HG03139 (cell line): Measurements from ENCODE around the gene MESD.

Experiments used
- ATAC-seq: cut with Tn5 transposase; IDR thresholded peaks from one replicate; pipeline ENCODE4 v1.9.1; 2021; ENCODE audit not compliant: unreplicated experiment

The MESD gene

DNA sequence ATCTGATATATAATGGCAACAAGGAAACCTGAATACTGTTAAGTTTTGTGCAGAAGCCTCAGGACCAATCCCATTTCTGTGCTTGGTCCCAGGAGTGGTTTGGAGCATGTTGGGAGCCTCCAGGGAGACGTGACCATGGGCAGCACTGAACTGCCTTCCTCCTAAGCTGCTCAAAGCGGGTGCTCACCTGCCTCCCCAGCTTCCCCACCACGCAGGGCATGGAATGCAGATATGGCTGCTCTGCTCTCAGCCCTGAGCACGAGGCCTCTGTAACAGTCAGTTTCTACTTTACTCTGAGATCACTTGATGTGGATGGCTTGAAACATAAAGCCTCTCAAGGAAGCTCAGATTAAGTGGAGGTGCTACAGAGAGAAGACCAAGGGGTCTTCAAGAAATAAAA lies 49.3 kb downstream of the MESD start:
- ATAC-seq: no peak

DNA sequence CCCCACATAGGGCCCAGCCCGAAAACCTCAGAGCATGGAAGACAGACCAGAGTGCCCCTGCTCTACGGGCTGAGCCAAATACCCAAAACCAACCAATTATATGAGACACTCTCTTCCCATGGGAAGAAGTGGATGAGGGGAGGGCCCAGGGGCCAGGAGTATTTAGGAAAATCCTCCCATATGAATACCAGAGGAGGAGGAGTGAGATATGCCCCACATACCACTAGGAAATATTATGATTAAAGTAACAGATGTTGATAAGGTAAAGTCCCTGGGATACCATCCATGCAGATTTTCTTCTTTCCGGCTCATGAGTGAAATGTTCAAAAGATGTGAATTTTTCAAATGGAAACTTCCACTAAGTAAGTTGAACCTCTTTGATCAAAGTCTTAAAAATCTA lies 50.4 kb downstream of the MESD start:
- ATAC-seq: no peak

DNA sequence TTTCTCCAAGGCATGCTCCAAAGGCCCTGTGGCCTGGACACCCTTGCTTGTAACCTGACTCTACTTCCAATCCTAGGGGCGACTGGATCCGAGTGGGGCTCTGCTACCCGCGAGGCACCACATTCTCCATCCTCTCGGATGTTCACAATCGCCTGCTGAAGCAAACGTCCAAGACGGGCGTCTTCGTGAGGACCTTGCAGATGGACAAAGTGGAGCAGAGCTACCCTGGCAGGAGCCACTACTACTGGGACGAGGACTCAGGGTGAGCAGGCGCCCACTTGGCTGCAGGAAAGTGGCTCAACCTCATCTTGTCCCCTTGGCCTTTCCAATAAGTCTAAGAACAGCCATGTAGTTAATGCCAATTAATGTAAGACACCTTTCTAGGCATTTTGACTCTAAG lies 51.9 kb downstream of the MESD start:
- no peak for ATAC-seq

DNA sequence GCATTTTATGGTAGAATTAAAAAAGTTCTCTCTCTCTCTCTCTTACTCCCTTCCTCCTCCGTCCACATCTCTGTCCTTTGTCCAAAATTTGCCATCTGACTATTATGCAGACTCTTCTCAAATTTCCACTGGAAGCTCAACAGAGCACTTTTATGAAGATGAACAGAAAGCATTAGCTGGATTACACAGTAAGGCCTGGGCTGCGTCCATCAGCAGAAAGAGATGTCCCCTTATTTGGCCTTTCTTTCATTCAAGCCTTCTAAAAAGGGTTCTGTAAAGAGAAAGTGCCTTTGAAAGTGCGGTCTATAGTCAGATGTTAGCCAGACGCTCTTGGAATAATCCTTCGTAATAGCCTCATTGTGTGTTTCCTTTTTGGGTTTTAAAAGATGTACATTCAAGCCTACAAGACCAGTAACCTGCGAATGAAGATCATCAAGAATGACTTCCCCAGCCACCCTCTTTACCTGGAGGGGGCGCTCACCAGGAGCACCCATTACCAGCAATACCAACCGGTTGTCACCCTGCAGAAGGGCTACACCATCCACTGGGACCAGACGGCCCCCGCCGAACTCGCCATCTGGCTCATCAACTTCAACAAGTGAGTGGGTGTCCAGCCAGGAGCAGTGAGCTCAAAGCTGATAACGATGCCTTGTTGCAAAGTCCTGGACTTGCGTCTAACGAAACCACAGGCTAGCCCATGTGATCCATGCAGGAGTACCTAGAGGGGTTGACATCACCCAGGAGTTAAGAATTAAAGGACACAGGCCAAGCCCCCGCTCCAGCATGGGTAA lies 53.1 kb downstream of the MESD start:
- no peak for ATAC-seq

DNA sequence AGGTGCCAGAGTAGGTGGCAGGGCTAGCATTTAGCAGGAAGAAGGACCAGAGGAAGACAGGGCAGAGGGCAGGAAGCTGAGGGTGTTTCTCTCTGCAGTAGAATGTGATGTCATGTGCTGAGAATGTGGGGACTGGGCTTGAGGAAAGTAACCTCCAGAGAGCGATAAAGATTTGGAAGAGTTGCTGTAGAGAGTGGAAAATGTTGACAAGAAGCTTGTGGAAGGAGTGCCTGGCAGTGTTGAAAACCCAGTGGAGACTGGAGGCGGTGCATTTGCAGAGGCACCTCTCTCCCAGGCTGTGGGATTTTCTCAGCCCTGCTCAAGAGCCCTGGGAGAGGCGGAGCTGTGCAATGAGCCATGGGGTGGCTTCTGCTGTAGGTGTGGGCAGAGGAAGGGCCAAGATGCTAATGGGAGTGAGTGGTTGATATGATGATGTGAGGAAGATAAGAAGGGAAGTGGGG lies 54.8 kb downstream of the MESD start:
- no peak for ATAC-seq

DNA sequence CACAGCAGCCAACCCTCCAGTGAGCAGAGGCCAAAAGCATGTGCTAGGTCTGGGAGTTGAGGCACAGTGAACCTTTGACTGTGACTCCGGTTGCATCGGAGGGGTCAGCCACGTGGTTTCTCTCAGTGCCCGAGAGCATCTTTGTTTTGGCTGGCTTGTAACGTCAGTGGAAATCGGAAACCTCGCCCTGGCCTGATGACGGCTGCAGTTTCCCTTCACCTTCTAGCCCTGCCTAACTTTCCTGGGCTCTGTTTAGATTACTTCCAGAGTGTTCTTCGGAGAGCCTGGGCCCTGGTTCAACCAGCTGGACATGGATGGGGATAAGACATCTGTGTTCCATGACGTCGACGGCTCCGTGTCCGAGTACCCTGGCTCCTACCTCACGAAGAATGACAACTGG lies 56.6 kb downstream of the MESD start:
- ATAC-seq: no peak

DNA sequence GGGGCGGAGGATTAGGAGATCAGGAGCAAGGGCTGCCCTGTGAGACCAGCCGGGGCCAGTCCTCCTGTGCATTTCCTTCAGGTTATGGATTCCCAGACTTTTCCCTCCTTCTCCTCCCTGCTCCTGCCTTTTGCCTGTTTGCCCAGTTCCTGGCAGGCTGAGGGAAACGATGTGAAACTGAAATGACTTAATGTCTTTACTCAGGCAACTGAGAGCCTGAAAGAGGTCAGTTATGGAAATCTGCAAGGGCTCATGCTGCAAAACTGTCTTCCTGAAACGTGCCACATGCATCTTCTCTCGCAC lies 57.2 kb downstream of the MESD start:
- ATAC-seq: no peak

DNA sequence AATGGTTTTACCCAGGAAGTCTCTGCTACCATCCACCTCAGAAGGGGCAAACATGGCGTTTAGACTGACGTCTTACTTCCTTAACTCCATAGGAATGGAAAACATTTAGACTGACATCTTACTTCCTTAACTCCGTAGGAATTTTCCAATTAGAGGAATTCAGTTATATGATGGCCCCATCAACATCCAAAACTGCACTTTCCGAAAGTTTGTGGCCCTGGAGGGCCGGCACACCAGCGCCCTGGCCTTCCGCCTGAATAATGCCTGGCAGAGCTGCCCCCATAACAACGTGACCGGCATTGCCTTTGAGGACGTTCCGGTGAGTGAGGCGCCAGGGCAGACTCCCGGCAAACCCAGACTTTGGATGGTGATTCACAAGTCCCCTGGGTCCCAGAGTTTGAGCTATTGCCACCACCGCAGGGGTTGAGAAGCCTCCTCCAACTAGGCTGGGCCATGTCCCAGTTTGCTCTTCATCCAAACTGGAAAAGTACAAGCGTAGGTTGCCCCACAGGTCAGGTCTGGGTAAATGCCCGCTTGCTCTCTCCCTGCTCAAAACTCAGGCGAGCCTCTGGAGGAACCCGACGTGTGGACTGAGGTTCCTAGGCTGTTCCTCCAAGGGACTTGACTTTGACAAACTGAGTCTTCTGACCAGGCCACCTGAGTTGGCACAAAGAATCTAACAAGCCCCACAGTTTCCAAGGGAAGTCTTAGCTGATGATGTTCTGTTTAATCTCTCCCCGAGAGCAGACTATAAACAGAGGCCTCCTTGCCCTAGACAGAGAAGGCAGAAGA lies 57.7 kb downstream of the MESD start:
- no peak for ATAC-seq

DNA sequence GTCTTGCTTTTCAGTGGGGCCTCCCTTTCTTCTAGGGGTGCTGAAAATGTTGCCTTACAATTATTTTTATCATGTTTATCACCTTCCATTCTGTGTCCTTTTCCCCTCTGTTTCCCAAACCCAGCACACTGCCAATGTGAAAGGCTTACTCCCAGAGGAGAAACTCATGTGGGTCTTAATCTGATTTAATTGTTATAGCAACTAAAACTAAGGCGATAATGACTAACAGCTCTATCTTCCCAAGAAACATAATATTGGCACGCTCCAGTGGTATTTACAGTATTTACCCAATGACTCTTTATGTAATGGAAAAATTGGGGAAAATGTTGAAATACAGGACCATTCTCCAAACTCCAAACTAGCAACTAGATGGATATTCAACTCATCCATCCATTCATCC lies 58.4 kb downstream of the MESD start:
- no peak for ATAC-seq

DNA sequence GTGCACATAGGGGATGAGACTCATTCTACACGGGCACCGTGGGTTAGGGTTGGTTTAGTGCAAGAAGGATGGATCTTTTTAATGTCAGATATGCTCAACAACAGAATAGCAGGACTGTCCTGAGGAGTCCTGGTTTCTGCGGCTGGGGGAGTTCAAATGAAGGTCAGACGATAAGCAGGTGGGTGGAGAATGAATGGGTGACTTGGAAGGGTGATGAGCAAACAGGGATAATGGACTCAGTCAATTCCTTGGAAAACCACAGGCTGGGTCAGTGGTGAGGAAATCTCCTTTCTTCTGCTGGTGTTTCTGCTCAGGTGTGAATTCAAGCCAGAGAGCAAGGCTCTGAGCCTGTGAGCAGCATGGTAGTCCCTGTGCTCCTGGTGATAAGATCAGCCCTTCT lies 59.9 kb downstream of the MESD start:
- no peak for ATAC-seq

DNA sequence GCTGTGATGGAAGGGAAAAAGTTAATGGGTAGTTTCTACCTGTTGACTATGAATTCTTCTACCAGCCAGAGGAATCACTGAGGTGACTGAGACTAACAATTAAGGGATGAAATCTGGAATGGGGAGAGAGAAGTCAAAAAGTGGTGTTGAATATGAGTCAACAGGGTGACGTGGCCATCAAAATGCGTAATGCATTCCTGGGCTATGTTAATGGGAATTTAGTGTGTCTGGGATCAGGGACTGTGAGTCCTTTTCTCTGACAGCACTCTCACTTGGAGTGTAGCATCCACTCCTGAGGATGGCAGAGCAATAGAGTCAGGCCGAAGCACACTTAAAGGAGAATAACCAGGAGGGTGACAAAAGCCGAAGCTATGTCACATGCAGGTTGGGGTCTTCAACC lies 60.4 kb downstream of the MESD start:
- ATAC-seq: no peak

DNA sequence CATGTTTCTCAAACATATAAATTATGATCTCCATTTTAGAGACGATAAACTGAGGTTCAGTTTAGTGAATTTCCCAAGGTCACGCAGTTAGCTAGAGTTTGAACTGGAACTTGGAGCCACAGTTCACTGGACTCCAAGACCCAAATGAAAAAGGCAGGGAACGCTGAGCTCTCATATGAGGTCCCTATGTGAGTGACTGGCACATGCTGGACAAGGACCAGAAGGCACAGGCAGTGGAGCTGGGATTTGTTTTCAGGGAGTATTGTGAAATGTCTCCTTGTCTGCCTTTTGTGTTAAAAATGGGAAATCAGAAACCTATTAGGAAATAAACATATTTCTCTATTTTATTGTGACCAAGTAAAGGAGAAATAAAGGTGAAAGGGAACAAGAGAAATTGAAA lies 63.5 kb downstream of the MESD start:
- ATAC-seq: no peak

DNA sequence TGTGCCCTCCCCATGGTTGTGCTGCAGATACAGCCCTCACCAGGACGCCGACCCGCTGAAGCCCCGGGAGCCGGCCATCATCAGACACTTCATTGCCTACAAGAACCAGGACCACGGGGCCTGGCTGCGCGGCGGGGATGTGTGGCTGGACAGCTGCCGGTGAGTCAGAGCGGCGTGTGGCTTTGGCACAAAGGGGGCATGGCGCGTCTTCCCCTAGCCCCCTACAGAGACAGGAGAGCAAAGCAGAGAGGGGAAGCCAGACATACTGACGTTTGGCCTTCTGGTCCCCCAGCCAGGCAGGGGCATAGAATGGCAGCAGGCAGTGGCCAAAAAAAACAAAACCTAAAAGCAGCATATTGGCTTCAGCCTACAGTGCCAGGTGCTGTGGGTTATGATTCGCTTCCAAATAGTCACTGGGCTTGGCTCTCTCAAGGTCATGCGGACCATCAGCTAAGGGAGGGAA lies 64.0 kb downstream of the MESD start:
- ATAC-seq: no peak

DNA sequence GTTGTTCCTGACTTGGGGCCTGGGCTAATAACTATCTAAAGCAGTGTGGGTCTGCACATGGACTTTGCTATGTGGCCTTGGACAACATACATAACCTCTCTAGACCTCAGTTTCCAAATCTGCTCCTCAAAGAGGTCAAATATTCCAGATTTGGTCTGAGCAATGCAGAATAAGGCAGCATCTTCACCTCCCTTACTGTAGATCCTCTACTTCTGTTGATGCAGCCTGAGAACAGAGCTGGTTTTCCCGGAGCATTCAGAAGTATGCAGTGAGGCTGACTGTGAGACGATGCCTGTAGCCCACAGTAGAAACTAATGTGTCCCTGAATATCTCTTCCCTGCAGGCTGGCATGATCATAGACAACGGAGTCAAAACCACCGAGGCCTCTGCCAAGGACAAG lies 65.3 kb downstream of the MESD start:
- no peak for ATAC-seq

DNA sequence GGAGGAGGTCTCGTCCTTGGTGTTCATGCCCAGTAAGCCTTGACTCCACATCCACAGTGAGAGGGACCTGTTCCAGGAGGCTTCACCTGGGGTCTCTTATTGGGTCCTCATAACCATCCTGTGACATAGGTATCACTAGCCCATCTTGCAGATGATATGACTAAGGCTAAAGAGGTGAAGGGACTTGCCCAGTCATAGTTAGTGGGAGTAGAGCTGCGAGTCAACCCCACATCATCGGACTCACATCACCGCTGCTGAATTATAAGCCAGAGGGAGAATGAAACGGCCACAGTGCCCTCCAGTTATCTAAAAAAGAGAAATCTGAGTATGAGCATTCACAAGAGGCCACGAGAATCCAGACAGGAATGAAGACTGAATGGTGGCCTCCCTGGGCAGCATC lies 66.0 kb downstream of the MESD start:
- ATAC-seq: no peak

DNA sequence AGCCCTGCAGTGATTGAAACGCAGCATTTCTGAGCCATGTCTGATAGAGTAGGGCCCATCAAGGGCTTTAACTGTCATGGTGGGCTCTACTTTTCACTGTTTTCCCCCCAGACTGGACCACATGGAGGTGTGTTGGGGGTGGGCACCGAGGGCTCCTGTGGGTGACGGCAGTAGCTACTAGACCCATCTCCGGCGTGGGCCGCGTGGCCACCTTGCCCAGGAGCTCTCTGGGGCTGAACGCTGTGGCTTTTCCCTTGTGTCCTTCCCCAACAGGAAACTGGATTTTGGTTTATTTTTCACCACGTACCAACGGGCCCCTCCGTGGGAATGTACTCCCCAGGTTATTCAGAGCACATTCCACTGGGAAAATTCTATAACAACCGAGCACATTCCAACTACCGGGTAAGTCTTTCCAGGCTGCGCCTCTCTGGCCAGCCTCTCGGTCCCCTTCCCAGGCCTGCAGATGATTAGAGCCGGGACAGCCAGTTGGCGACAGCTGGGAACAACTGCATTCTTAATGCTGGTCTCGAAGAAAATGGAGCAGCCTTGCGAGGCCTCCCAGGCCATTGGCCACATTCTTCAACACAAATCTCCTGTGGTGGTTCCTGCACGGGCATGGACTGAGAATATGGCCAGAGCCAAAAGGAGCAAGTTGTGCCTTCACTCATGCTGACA lies 67.7 kb downstream of the MESD start:
- no peak for ATAC-seq

DNA sequence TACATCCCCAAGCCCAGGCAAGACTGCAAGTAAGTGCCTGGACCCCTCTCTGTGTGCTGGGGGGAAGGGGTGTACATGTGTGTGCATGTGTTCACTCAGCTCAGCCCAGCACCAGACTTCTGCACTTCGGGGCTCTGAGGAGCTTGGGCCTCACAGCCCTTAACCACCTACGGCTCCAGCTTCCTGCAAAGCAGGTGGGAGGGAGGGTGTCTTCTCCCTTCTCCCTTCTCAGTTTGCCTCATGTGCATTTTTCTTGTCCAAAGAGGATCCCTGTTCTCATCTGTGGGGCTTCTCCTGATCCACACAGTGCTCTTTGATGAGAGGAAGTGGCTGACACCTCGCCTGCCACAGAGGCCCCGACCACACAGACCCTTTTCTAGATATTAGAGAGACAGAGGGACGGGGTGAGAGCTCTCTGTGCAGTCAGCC lies 69.3 kb downstream of the MESD start:
- ATAC-seq: no peak

DNA sequence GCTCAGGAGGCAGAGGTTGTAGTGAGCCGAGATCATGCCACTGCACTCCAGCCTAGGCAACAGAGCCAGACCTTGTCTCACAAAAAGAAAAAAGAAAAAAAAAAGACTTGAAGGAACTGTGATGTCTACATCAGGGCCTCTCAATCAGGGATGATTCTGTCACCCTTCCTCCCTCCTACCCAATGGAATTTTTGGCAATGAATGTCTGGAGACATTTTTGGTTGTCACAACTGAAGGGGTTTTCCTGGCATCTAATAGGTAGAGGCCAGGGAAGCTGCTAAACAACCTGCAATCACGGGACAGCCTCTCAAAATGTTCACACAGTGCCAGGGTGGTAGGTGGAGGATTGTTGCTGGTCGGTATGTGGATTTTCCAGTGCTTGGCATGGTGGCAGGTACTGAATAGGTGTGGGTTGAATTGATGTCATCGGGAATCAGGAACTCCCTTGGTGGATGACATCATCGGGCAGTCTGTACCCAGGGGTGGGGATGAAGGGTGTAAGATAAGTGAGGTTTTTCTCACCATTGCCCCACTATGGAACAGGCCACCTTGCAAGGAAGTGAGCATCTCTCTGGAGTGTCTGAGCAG lies 71.3 kb downstream of the MESD start:
- no peak for ATAC-seq

DNA sequence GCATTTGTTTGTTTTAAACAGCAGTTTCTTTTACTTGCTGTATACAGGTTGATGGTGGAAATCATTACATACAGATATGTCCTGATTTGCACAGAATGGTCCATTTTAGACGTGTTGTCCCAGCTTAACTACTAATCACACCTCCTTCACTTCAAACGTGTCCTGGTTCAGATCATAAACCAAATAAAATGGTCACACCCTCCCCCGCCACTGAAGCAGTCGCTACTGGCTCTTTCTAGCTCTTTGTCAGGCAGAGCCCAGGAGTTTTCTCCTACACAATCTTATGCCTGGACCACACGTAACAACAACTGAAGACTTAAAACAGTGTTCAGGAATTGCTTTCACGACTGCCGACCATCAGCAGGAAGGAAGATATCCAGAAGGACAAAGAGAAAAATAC lies 73.6 kb downstream of the MESD start:
- no peak for ATAC-seq

DNA sequence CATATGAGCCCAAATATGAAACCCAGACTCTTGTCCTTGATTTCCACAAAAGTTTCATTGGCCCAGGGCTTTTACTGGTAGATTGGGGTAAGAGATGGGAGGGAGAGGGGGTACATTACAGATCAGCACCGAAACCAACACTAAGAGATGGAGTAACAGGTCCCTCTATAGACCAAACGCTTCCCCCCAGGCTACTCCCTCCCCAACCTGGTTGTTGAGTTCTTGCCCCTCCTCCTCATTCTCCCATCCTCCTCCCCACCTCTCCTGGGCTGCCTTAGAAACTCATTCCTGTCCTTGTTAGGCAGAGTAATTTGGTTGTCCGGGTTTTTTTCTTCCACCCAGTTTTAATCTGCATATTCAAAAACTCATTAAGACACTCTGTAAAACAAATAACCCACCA lies 74.1 kb downstream of the MESD start:
- ATAC-seq: no peak

DNA sequence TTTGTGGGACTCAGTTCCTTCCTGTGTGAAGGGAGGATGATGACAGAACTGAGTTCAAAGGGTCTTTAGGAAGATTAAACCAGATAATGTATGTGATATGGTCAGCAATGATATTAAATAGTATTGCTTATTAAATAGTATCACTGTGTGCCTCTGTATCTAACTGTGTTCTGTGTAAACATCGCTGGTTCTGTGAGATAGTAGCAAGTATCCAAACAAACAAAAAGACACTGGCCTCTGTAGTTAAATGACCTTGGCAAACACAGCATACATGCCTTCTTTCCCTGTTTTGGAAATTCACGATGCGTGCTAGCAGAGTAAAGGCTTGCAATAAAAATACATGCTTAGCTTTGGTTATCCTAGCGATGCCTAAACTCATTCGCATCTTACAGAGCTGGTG lies 76.1 kb downstream of the MESD start:
- no peak for ATAC-seq

DNA sequence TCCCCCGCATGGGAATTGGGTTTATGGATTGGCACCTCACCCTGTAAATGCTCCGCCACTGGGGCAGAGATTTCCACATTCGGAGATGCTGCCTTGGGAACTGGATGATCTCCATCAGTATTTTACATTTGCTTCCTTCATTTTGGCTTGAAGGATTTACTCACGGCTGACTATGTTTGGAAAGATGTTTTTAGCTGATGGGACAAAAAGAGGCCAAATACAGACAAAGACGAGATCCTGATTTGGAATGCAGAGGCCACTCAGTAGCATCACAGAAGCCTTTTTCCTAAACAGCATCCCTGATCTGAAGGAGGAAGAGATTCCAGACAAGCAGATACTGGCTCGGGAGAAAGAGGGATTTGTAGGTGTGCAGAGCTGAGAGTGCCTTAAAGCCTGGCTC lies 76.9 kb downstream of the MESD start:
- ATAC-seq: no peak
